GM12875 (cell line): ENCODE results near the gene SGO1.

Experiments used
- H3K4me3 ChIP-seq: one replicate; pipeline ENCODE4 v1.5.1; 2011; ENCODE audit warnings: low read depth, low read length, control low read depth
- CTCF ChIP-seq: IDR thresholded peaks from 2 replicates; pipeline ENCODE4 v1.5.1; 2011; ENCODE audit warnings: low read depth, mild to moderate bottlenecking, control low read depth, inconsistent platforms, low read length, moderate library complexity, borderline replicate concordance; ENCODE audit not compliant: insufficient read depth

SGO1 gene

DNA sequence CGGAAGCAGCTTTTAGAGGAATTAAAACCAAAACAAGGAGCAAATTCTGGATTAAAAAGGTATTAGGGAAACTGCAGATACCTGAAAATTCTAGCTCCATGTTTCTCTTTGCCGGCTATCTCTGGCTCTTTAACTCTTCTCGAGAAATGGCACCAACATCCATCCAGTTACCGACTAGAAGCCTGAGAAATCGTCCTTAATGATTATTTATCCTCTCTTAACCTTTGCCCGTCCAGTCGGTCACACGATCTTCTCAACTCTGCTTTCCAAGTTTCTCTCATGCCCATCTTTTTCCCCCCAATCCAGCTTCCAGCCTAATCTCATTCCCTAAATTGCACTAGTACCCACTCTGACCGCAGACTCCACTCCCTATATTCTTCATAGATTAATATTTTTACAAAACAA, 596 bp upstream of the SGO1 start:
- H3K4me3 ChIP-seq: peak overlapping the region; percentile 46
- TF ChIP-seq CTCF: no peak

DNA sequence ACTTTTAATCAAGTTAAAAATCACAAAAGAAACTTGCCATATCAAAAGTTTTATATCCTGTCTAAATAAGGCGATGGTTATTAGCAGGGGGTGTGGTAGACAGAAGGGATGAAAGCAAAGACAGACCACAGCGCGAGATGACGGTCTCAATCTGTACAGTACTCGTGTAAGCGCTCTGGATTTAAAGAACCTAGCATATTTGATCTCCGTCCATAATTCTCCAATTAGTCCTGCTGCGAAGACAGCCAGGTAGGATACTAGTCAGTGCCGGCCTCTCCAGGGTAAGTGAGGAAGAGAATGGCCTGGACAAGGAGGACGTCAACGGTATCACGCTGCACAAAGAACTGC, 701 bp downstream of the SGO1 start:
- TF ChIP-seq CTCF: no peak
- H3K4me3 ChIP-seq: peak overlapping the region; percentile 72

- no peak for TF ChIP-seq CTCF
- no peak overlapping the region for H3K4me3 ChIP-seq
These were observed 3.8 kb downstream of the SGO1 start for GRCh38 chr3:20182206-20182605.

DNA sequence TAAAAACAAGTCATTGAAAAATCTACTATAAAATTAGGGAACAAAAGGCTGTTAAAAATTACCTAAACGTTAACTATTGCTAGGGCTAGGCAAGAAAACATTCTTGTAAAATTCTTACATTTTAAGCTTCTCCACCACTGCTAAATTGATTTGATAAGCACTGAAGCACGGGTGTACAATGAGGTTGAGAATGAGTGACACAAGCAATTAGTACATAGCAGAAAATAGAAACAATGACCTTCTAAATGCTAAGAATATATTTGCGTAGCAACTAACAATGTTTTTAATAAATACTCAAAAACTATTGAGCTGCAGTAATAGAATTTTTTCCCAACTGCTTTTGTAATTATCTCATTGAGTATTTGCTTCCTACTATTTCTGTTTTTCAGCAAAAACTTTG, 4.7 kb downstream of the SGO1 start:
- H3K4me3 ChIP-seq: no peak overlapping the region
- no peak for TF ChIP-seq CTCF

GRCh38 chr3:20173844-20174410, 12.1 kb downstream of the SGO1 start:
- H3K4me3 ChIP-seq: no peak overlapping the region
- no peak for TF ChIP-seq CTCF

DNA sequence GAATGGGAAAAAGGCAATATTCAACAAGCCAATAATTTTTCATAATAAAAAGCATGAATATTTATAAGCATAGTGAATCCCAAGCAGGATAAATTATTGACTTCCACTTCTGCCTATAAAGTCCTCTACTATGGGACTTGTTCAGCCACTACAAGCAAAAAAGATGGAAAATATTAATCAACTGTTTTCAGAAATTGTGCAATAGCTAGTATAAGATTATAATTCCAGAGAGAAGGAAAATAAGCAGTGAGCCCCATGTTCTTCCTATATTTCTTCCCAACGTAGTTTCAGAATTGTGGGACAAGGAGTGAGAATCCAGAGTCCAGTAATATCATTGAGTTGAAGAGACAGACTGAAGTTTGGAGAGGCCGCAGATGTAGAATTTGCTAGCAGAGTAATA, 24.3 kb downstream of the SGO1 start:
- no peak overlapping the region for H3K4me3 ChIP-seq
- no peak for TF ChIP-seq CTCF

DNA sequence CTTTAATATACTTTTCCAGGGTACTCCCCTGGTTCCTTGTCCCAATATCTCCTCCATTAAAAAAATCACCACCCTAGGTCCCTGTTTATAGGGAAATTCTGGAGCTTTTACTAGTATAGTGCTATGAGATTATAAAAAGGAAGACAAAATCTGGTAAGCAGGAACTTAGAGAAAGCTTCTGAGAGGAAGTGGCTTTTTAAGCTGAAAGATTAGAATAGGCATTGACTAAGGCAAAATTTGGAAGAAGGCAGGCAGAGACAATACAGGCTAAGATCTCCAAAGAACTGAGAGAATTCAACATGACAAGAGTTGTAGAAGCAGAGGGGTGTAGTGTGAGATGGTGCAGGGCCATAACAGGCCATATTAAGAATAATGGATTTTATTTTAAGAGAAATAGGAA, 25.8 kb downstream of the SGO1 start:
- no peak overlapping the region for H3K4me3 ChIP-seq
- TF ChIP-seq CTCF: no peak
